Activated gamma-delta T cell treated with anti-CD3 and anti-CD28 coated beads, Interleukin-2, amount 50 U/mL, for 16 hours (primary cell): ENCODE results near the gene HSBP1.

Experiments used
- DNase-seq: peaks from one replicate; pipeline ENCODE4 v3.0.0-alpha.2; 2020; ENCODE audit warnings: low read depth

HSBP1 gene

GRCh38 chr16:83807710-83808572, at the start of gene HSBP1:
HSBP1 (plus strand) TSS chr16:83807978; CDS start chr16:83808077, 99 bp downstream.
- peak; percentile 88 for DNase-seq

- DNase-seq: no peak
Measured at GRCh38 chr16:83762141-83762991, 45.4 kb upstream of the HSBP1 start.

- no peak for DNase-seq
Measured at GRCh38 chr16:83762992-83763358, 44.8 kb upstream of the HSBP1 start.

GRCh38 chr16:83768986-83769385, 38.8 kb upstream of the HSBP1 start:
- no peak for DNase-seq

GRCh38 chr16:83769397-83770008, 38.3 kb upstream of the HSBP1 start:
- DNase-seq: no peak

- DNase-seq: no peak
Measured at GRCh38 chr16:83771306-83771942, 36.4 kb upstream of the HSBP1 start.

GRCh38 chr16:83772806-83773205, 35.0 kb upstream of the HSBP1 start:
- no peak for DNase-seq

- DNase-seq: no peak
Measured at GRCh38 chr16:83774066-83774465, 33.7 kb upstream of the HSBP1 start.

- no peak for DNase-seq
Measured at GRCh38 chr16:83776944-83777343, 30.8 kb upstream of the HSBP1 start.

GRCh38 chr16:83779886-83780285, 27.9 kb upstream of the HSBP1 start:
- no peak for DNase-seq

GRCh38 chr16:83785455-83785854, 22.3 kb upstream of the HSBP1 start:
- no peak for DNase-seq

- no peak for DNase-seq
Measured at GRCh38 chr16:83789642-83790401, 18.0 kb upstream of the HSBP1 start.

GRCh38 chr16:83791916-83792315, 15.9 kb upstream of the HSBP1 start:
- DNase-seq: no peak

- DNase-seq: no peak
Measured at GRCh38 chr16:83792391-83792790, 15.4 kb upstream of the HSBP1 start.

- DNase-seq: no peak
Measured at GRCh38 chr16:83793179-83793578, 14.6 kb upstream of the HSBP1 start.

- no peak for DNase-seq
Measured at GRCh38 chr16:83794860-83795554, 12.8 kb upstream of the HSBP1 start.

GRCh38 chr16:83797013-83797412, 10.8 kb upstream of the HSBP1 start:
- DNase-seq: no peak

- DNase-seq: no peak
Measured at GRCh38 chr16:83799336-83799735, 8.4 kb upstream of the HSBP1 start.

- no peak for DNase-seq
Measured at GRCh38 chr16:83802135-83802534, 5.6 kb upstream of the HSBP1 start.

GRCh38 chr16:83802554-83803205, 5.1 kb upstream of the HSBP1 start:
- DNase-seq: no peak
